ENCODE results near the gene DCAF17. TPM values are rescaled to one million over a fixed set of nuclear protein-coding genes. Genes with fewer than 3 reads are reported as not detected.
A peak's percentile ranks its signal among the peaks of the same experiment; 100 is the strongest.
"Not testable (repeated sequence)": the region's sequence is repeated elsewhere in the genome, so short reads cannot be mapped to it uniquely, and the experiment has no call there.

DCAF17 gene
- total RNA-seq, 4 donors from 2014 or later: 12.0 to 22.8 (median 14.3) TPM

- Histone ChIP-seq H3K4me1 (peaks cover 4 to 30% (median 20%) of the 10 kb centered on the region in 4 donors), H3K4me3 (peak overlapping the region in 1 of 4 donors; percentile 10), H3K9me3 (no peaks in the 10 kb centered on the region), H3K27ac (replicated peaks in 1 of 4) (peak overlapping the region; percentile 56 to 72 (median 63)), H3K27me3 (no peaks in the 10 kb centered on the region), H3K36me3 (no peaks in the 10 kb centered on the region)
- DNase-seq (ENCODE audit: extremely low spot score): peak; percentile 93
- intact Hi-C loops (cut with DNase I): loop anchor here (2.0 to 10.0 kb wide), 3 partner anchors 141 to 443 kb away; partner anchors contain the start of gene TLK1
- 35% methylated on average over 7 of the region's 7 CpGs for WGBS
- TF ChIP-seq CTCF (IDR thresholded peaks at IDR 0.05): peak; percentile 82 to 90 (median 86)
- no peak for TF ChIP-seq EP300 (IDR thresholded peaks at IDR 0.05)
- peak; percentile 55 to 78 for TF ChIP-seq POLR2AphosphoS5 (IDR thresholded peaks at IDR 0.05)
Measured at GRCh38 chr2:171416009-171416926, 17.8 kb upstream of the DCAF17 start.

- DNase-seq (ENCODE audit: extremely low spot score): no peak
- no peaks in the 10 kb centered on the region for H3K36me3 ChIP-seq
- no peak overlapping the region for H3K4me3 ChIP-seq
- WGBS: 96% methylated on average over 2 of the region's 2 CpGs
- H3K27me3 ChIP-seq: no peaks in the 10 kb centered on the region
- TF ChIP-seq POLR2AphosphoS5 (IDR thresholded peaks at IDR 0.05): no peak
- TF ChIP-seq CTCF (IDR thresholded peaks at IDR 0.05): no peak
- no peak for TF ChIP-seq EP300 (IDR thresholded peaks at IDR 0.05)
- TF ChIP-seq POLR2A (IDR thresholded peaks at IDR 0.05; ENCODE audit: low read depth): no peak
- H3K4me1 ChIP-seq: peaks cover 4 to 15% (median 9%) of the 10 kb centered on the region in 4 donors
- peaks cover 0 to 4% (median 0%) of the 10 kb centered on the region in 4 donors for H3K9me3 ChIP-seq
- intact Hi-C loops (cut with DNase I): loop anchor here (5.0 to 10.0 kb wide), 2 partner anchors 145 to 257 kb away; partner anchors contain the start of gene TLK1
- H3K27ac ChIP-seq (replicated peaks in 1 of 4): no peak overlapping the region
Measured at GRCh38 chr2:171419333-171419732, 14.7 kb upstream of the DCAF17 start.

GRCh38 chr2:171420728-171421563, 13.1 kb upstream of the DCAF17 start:
- H3K27ac ChIP-seq (replicated peaks in 1 of 4): no peak overlapping the region
- peaks cover 0 to 10% (median 3%) of the 10 kb centered on the region in 4 donors for H3K4me1 ChIP-seq
- no peak for DNase-seq (ENCODE audit: extremely low spot score)
- 91% methylated on average over 3 of the region's 3 CpGs for WGBS
- H3K36me3 ChIP-seq: no peaks in the 10 kb centered on the region
- TF ChIP-seq POLR2A (IDR thresholded peaks at IDR 0.05; ENCODE audit: low read depth): no peak
- TF ChIP-seq CTCF (IDR thresholded peaks at IDR 0.05): no peak
- TF ChIP-seq EP300 (IDR thresholded peaks at IDR 0.05): no peak
- TF ChIP-seq POLR2AphosphoS5 (IDR thresholded peaks at IDR 0.05): no peak
- H3K27me3 ChIP-seq: no peaks in the 10 kb centered on the region
- peaks cover 0 to 4% (median 0%) of the 10 kb centered on the region in 4 donors for H3K9me3 ChIP-seq
- intact Hi-C loops (cut with DNase I): no loop called here
- H3K4me3 ChIP-seq: no peak overlapping the region

- H3K9me3 ChIP-seq; intact Hi-C loops (cut with DNase I); H3K27ac ChIP-seq (replicated peaks in 1 of 4); H3K4me1 ChIP-seq; H3K36me3 ChIP-seq; DNase-seq (ENCODE audit: extremely low spot score); H3K4me3 ChIP-seq; H3K27me3 ChIP-seq: not testable (repeated sequence)
- WGBS: 98% methylated on average over 2 of the region's 2 CpGs
Measured at GRCh38 chr2:171422710-171423495, 11.1 kb upstream of the DCAF17 start.
